ENCODE results near the gene CCDC9B.

- TF ChIP-seq EZH2phosphoT487 (IDR thresholded peaks at IDR 0.05; ENCODE audit: insufficient read depth, low read depth), result no peak
- no peak for TF ChIP-seq EZH2 (IDR thresholded peaks at IDR 0.05; ENCODE audit: insufficient read depth, poor library complexity, severe bottlenecking)
Observed at GRCh38 chr15:40343512-40343911, 2.8 kb upstream of the CCDC9B start.

Measured in GM23248 (cell line).